ENCODE results near the gene CWF19L2.

DNA sequence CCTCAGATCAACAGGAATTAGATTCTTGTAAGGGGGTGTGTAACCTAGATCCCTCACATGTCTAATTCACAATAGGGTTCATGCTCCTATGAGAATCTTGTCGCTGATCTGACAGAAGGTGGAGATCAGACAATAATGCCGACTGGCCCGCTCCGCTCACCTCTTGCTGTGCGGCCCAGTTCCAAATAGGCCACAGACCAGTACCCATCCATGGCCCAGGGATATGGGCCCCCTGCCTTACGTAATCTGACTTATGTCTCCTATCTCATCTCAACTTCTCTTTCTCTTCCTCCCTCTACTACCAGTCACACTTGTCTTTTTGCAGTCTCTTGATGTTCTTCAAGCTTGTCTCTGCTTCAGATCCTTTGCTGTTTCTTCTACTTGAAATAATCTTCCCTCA is 70.0 kb downstream of the CWF19L2 start:
- TF ChIP-seq, protein P1, sequence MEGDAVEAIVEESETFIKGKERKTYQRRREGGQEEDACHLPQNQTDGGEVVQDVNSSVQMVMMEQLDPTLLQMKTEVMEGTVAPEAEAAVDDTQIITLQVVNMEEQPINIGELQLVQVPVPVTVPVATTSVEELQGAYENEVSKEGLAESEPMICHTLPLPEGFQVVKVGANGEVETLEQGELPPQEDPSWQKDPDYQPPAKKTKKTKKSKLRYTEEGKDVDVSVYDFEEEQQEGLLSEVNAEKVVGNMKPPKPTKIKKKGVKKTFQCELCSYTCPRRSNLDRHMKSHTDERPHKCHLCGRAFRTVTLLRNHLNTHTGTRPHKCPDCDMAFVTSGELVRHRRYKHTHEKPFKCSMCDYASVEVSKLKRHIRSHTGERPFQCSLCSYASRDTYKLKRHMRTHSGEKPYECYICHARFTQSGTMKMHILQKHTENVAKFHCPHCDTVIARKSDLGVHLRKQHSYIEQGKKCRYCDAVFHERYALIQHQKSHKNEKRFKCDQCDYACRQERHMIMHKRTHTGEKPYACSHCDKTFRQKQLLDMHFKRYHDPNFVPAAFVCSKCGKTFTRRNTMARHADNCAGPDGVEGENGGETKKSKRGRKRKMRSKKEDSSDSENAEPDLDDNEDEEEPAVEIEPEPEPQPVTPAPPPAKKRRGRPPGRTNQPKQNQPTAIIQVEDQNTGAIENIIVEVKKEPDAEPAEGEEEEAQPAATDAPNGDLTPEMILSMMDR (IDR thresholded peaks at IDR 0.05) = no peak
- TF ChIP-seq POLR2A (IDR thresholded peaks at IDR 0.05) = no peak

Measured in heart left ventricle (tissue), 13 donors.